OCI-LY3 (cell line): ENCODE data around the gene ACYP2.

Source experiments
- H2AFZ ChIP-seq: fragments of 200-600, 300-600 bp; shearing (Covaris generic); 2 replicates; pipeline ENCODE4 v1.6.0; 2014; ENCODE audit warnings: antibody characterized with exemption, low read depth, low read length
- H3K27ac ChIP-seq: fragments of 200-600, 300-600 bp; sonication (generic); 2 replicates; pipeline ENCODE4 v1.5.1; 2014; ENCODE audit warnings: mild to moderate bottlenecking, low read length, moderate library complexity, mixed read lengths
- H3K27me3 ChIP-seq: fragments of 200-600, 300-600 bp; sonication (generic); 2 replicates; pipeline ENCODE4 v1.6.1; 2014; ENCODE audit warnings: low read depth, low read length, mixed read lengths
- H3K36me3 ChIP-seq: fragments of 200-600, 300-600 bp; sonication (generic); replicated peaks from 2 replicates; pipeline ENCODE3; 2014; ENCODE audit warnings: low read depth, low read length, mixed read lengths
- H3K4me1 ChIP-seq: fragments of 300-600, 200-600 bp; sonication (generic); 2 replicates; pipeline ENCODE4 v1.6.1; 2014; ENCODE audit warnings: low read length, mixed read lengths
- H3K4me2 ChIP-seq: fragments of 200-600, 300-600 bp; sonication (generic); 2 replicates; pipeline ENCODE4 v1.6.1; 2014; ENCODE audit warnings: low read length, mixed read lengths
- H3K4me3 ChIP-seq: fragments of 300-600, 200-600 bp; sonication (generic); 2 replicates; pipeline ENCODE4 v1.5.1; 2014; ENCODE audit warnings: antibody characterized with exemption, mild to moderate bottlenecking, low read length, moderate library complexity
- H3K79me2 ChIP-seq: fragments of 300-600, 200-600 bp; shearing (Covaris generic); 2 replicates; pipeline ENCODE4 v1.6.1; 2014; ENCODE audit warnings: mild to moderate bottlenecking, low read length, mixed read lengths
- H3K9ac ChIP-seq: fragments of 300-600, 200-600 bp; shearing (Covaris generic); 2 replicates; pipeline ENCODE4 v1.6.0; 2014; ENCODE audit warnings: mild to moderate bottlenecking, low read length, moderate library complexity
- H3K9me3 ChIP-seq: fragments of 200-600, 300-600 bp; shearing (Covaris generic); 2 replicates; pipeline ENCODE4 v1.6.1; 2014; ENCODE audit warnings: low read length, mixed read lengths; ENCODE audit not compliant: insufficient read depth
- H4K20me1 ChIP-seq: fragments of 200-600, 300-600 bp; sonication (generic); 2 replicates; pipeline ENCODE4 v1.6.1; 2016; ENCODE audit warnings: low read length, mixed read lengths; ENCODE audit not compliant: insufficient read depth
- EZH2phosphoT487 ChIP-seq: fragments of 200-600 bp; shearing (Covaris generic); IDR thresholded peaks from 2 replicates; pipeline ENCODE4 v1.6.1; 2018; ENCODE audit warnings: antibody characterized with exemption, mixed run types, low read depth
- TF ChIP-seq, protein P1 (sequence below): fragments of 200-600, 300-600 bp; sonication (generic); IDR thresholded peaks from 2 replicates; pipeline ENCODE4 v1.5.1; 2014; ENCODE audit warnings: antibody characterized with exemption, low read length, low read depth

The ACYP2 gene

DNA sequence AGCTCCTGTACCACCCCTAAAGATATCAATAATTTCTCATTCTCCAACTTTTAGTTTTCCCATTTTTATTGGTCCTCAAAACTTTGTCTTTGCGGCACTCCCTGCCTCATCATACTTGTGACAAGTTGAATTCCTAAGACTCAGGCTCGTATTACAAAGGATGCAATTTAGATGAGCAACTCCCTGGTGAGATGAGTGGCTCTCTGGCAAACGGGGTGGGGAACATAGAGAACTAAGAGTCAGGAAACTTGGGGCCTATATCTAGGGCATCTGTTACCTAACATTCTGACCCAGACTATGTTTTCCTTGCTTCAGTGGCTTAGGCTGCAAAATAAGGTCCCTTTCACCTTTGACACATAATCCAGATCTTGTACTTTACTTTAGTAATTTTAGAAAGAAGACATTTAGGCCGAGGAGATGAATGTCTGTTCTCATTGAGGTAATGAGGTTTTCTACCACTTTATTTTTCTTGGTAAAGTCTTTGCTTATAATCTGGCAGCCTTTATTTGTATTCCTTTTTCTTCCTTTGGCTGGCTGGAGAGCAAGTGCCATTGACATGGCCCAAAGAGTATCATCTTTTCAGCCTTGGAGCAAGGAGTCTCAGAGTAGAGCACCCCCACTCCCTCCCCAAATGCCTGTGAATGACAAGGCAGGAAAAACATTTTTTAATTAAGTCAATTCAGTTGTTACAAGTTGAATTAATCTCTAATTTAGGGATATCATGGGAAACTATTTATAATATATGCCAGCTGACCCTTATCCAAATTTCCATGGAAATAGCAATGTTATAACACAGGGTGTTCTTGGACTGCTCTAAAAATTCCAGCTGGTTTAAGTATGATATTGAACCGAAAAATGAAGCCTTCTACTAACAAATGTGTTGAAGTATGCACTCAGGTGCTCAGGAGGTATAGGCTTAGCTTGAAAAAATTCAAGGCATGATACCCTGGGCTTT is 125.4 kb downstream of the ACYP2 start:
- Histone ChIP-seq H3K27ac (no peak overlapping the region), H3K4me3 (no peak overlapping the region), H3K9ac (no peak overlapping the region), H3K9me3 (no peaks in the 10 kb centered on the region), H4K20me1 (no peaks in the 10 kb centered on the region), H2AFZ (no peak overlapping the region), H3K4me2 (no peak overlapping the region), H3K4me1 (no peaks in the 10 kb centered on the region), H3K27me3 (no peaks in the 10 kb centered on the region), H3K79me2 (no peaks in the 10 kb centered on the region), H3K36me3 (no peaks in the 10 kb centered on the region)
- TF ChIP-seq EZH2phosphoT487, result no peak
- TF ChIP-seq, protein P1, sequence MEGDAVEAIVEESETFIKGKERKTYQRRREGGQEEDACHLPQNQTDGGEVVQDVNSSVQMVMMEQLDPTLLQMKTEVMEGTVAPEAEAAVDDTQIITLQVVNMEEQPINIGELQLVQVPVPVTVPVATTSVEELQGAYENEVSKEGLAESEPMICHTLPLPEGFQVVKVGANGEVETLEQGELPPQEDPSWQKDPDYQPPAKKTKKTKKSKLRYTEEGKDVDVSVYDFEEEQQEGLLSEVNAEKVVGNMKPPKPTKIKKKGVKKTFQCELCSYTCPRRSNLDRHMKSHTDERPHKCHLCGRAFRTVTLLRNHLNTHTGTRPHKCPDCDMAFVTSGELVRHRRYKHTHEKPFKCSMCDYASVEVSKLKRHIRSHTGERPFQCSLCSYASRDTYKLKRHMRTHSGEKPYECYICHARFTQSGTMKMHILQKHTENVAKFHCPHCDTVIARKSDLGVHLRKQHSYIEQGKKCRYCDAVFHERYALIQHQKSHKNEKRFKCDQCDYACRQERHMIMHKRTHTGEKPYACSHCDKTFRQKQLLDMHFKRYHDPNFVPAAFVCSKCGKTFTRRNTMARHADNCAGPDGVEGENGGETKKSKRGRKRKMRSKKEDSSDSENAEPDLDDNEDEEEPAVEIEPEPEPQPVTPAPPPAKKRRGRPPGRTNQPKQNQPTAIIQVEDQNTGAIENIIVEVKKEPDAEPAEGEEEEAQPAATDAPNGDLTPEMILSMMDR, result no peak

DNA sequence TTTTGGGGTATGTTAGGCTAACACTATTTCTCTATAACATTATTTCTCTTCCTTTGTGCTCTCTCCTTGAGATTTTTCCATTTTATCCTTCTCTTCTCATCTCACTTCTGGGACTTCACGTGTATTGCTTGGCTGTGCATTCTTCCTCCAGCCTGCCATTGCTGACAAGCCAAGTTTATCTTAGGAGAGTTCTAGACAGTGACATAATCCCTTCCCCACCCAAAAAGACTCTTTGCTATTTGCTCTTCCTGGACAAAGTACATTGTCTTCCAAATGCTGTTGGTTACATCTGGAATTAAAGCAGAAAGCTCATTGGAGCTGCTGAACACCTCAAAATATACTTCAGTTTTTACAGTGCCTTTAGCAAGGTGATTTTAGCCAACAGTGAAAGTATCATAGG is 131.7 kb downstream of the ACYP2 start:
- Histone ChIP-seq H3K9me3 (no peaks in the 10 kb centered on the region), H2AFZ (no peak overlapping the region), H3K4me1 (no peaks in the 10 kb centered on the region), H3K9ac (no peak overlapping the region), H3K79me2 (no peaks in the 10 kb centered on the region), H3K36me3 (no peaks in the 10 kb centered on the region), H4K20me1 (no peaks in the 10 kb centered on the region), H3K27ac (no peak overlapping the region), H3K4me3 (no peak overlapping the region), H3K4me2 (no peak overlapping the region), H3K27me3 (peaks cover 4% of the 10 kb centered on the region; the same call in 1 of the 2 replicates)
- no peak for TF ChIP-seq EZH2phosphoT487
- TF ChIP-seq, protein P1, result no peak

DNA sequence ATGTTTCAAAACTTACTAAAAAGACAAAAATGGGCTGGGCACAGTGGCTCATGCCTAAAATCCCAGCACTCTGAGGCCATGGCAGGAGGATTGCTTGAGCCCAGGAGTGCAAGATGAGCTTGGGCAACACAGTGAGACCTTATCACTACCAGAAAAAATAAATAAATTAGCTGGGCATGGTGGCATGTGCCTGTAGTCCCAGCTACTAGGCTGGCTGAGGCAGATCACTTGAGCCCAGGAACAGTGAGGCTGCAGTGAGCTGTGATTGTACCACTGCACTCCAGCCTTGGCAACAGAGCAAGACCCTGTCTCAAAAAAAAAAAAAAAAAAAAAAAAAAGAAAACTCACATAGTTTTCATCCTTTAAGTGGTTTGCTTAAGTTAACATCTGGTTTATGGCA is 134.2 kb downstream of the ACYP2 start:
- H2AFZ ChIP-seq, result no peak overlapping the region
- H3K4me2 ChIP-seq, result no peak overlapping the region
- H3K9ac ChIP-seq, result no peak overlapping the region
- H4K20me1 ChIP-seq, result no peaks in the 10 kb centered on the region
- no peaks in the 10 kb centered on the region for H3K9me3 ChIP-seq
- H3K27ac ChIP-seq, result no peak overlapping the region
- TF ChIP-seq, protein P1, result no peak
- no peak for TF ChIP-seq EZH2phosphoT487
- no peaks in the 10 kb centered on the region for H3K79me2 ChIP-seq
- H3K4me3 ChIP-seq, result no peak overlapping the region
- peaks cover 4% of the 10 kb centered on the region; the same call in 1 of the 2 replicates for H3K27me3 ChIP-seq
- no peaks in the 10 kb centered on the region for H3K4me1 ChIP-seq
- no peaks in the 10 kb centered on the region for H3K36me3 ChIP-seq

DNA sequence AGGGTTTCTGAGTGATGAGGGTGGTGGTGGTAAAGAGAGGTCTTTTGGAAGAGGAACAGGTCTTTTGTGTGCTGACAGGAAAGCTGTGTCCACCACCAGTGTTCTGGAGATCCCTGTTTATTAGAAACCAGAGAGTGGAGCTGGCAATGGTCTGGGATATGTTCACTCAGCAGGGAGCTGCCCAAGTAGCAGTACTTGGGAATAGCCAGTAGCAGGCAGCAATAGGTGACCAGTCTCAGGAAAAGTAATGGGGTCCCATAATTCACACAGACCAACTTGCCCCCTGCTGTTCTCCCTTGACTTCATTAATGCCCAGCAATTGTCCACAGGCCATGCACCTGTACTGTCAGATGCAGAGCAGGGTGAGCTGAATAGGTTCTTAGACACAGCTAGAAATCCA is 138.8 kb downstream of the ACYP2 start:
- Histone ChIP-seq H3K9me3 (no peaks in the 10 kb centered on the region), H3K27ac (no peak overlapping the region), H4K20me1 (no peaks in the 10 kb centered on the region), H3K4me1 (no peaks in the 10 kb centered on the region), H3K4me3 (no peak overlapping the region), H3K27me3 (no peaks in the 10 kb centered on the region), H3K9ac (no peak overlapping the region), H3K4me2 (no peak overlapping the region), H3K36me3 (no peaks in the 10 kb centered on the region), H3K79me2 (no peaks in the 10 kb centered on the region), H2AFZ (no peak overlapping the region)
- TF ChIP-seq, protein P1, result no peak
